HepG2 (cell line): ENCODE results near the gene ACAT1. TPM values are rescaled to one million over a fixed set of nuclear protein-coding genes. Genes with fewer than 3 reads are reported as not detected.

Experiments
- ATAC-seq: fragments of 200-7000 bp; cut with Tn5 transposase; 3 replicates; pipeline ENCODE4 v1.9.1; 2020; ENCODE audit warnings: mild to moderate bottlenecking, moderate library complexity
- BruUV-seq: library from RNA; stranded (reverse); fragments of 400-500 nt; replicated peaks from 2 replicates; lab custom pipeline; 2021; lab: Mats Ljungman, UMichigan
- CTCF ChIA-PET: fragments of 300-600 bp; formaldehyde crosslinking; extraction: SDS; loops from one replicate; lab custom pipeline; 2021; ENCODE audit warnings: low total read pairs, inconsistent platforms, low intra/inter-chr PET ratio; lab: Yijun Ruan, JAX
- POLR2A ChIA-PET: fragments of 350-600 bp; sonication (Branson Sonifier 250); formaldehyde crosslinking; loops from one replicate; lab custom pipeline; 2020; ENCODE audit warnings: antibody characterized with exemption, inconsistent platforms; lab: Yijun Ruan, JAX
- DNase-seq: peaks from one replicate; pipeline ENCODE4 v3.0.0-alpha.2; 2015; ENCODE audit warnings: low spot score
- FAIRE-seq: peaks from 3 replicates; lab custom pipeline; 2011; peaks lifted over from hg19 to GRCh38; lab: Jason Lieb, UNC
- H2AFZ ChIP-seq: one replicate; pipeline ENCODE4 v1.6.1; 2011; ENCODE audit warnings: low read length, inconsistent platforms
- H3K27ac ChIP-seq: fragments of 300-600 bp; 3 replicates; pipeline ENCODE4 v1.8.0; 2011; ENCODE audit warnings: mixed run types, mild to moderate bottlenecking, mixed read lengths, low read length, inconsistent platforms; ENCODE audit not compliant: insufficient read depth; ENCODE audit errors: extremely low read length
- H3K27me3 ChIP-seq, 2 experiments: fragments of 200-600 bp in 1 of 2; 2 replicates in 1 of 2; 3 replicates in 1 of 2; pipeline versions ENCODE4 v1.6.0 to v1.8.0; 2011; ENCODE audit warnings: low read length in 2 of 2, mild to moderate bottlenecking in 2 of 2, moderate library complexity in 2 of 2, inconsistent platforms in 1 of 2; ENCODE audit not compliant: insufficient read depth in 2 of 2, control insufficient read depth in 1 of 2
- H3K36me3 ChIP-seq, 2 experiments: fragments of 200-600 bp in 1 of 2; replicated peaks in 1 of 2; 2 replicates in 1 of 2; 3 replicates in 1 of 2; pipeline versions ENCODE4 v1.5.1 to v1.8.0; 2011; ENCODE audit warnings: low read length in 2 of 2, inconsistent platforms in 1 of 2; ENCODE audit not compliant: insufficient read depth in 2 of 2, control insufficient read depth in 1 of 2
- H3K4me1 ChIP-seq: 2 replicates; pipeline ENCODE4 v1.5.1; 2012; ENCODE audit warnings: low read length, inconsistent platforms; ENCODE audit not compliant: insufficient read depth
- H3K4me2 ChIP-seq: 2 replicates; pipeline ENCODE4 v1.6.0; 2011; ENCODE audit warnings: low read depth, low read length, inconsistent platforms
- H3K4me3 ChIP-seq, 3 experiments: fragments of 200-600 bp in 1 of 3; sonication (generic), shearing (Covaris generic) in 1 of 3; replicated peaks in 1 of 3; 2 replicates each; pipeline ENCODE4 v1.5.1; 2011 to 2016; ENCODE audit warnings: low read length in 3 of 3, inconsistent platforms in 2 of 3, low read depth in 2 of 3, mild to moderate bottlenecking in 2 of 3, control low read depth in 1 of 3, mixed read lengths in 1 of 3; ENCODE audit not compliant: insufficient read depth in 1 of 3
- H3K79me2 ChIP-seq: one replicate; pipeline ENCODE4 v1.6.1; 2011; ENCODE audit warnings: low read length, inconsistent platforms; ENCODE audit not compliant: insufficient read depth
- H3K9ac ChIP-seq: 2 replicates; pipeline ENCODE4 v1.6.0; 2011; ENCODE audit warnings: mild to moderate bottlenecking, low read depth, low read length, inconsistent platforms; ENCODE audit not compliant: insufficient read depth
- H3K9me3 ChIP-seq: 2 replicates; pipeline ENCODE4 v1.5.1; 2012; ENCODE audit warnings: mild to moderate bottlenecking, low read length
- H4K20me1 ChIP-seq: 2 replicates; pipeline ENCODE4 v1.6.0; 2011; ENCODE audit warnings: inconsistent platforms, mild to moderate bottlenecking, low read length, moderate library complexity; ENCODE audit not compliant: insufficient read depth
- CAMTA2 ChIP-seq: sonication (generic); formaldehyde crosslinking; IDR thresholded peaks from 2 replicates; pipeline ENCODE4 v1.4.0; 2020; ENCODE audit warnings: mild to moderate bottlenecking, missing genetic modification reagents, borderline replicate concordance
- CENPX ChIP-seq: sonication (generic); formaldehyde crosslinking; IDR thresholded peaks from 2 replicates; pipeline ENCODE4 v1.9.0; 2021; ENCODE audit warnings: mild to moderate bottlenecking, missing genetic modification reagents, moderate library complexity
- FOXO1 ChIP-seq: sonication (generic); formaldehyde crosslinking; IDR thresholded peaks from 2 replicates; pipeline ENCODE4 v1.4.0; 2020; ENCODE audit warnings: missing genetic modification reagents
- HIVEP1 ChIP-seq: sonication (generic); formaldehyde crosslinking; IDR thresholded peaks from 2 replicates; pipeline ENCODE4 v1.4.0; 2020; ENCODE audit warnings: mild to moderate bottlenecking, missing genetic modification reagents
- IKZF4 ChIP-seq: sonication (generic); formaldehyde crosslinking; IDR thresholded peaks from 2 replicates; pipeline ENCODE4 v1.5.1; 2020; ENCODE audit warnings: borderline replicate concordance, mild to moderate bottlenecking, low read depth, missing genetic modification reagents; ENCODE audit errors: not compliant biosample characterization
- ISX ChIP-seq: sonication (generic); formaldehyde crosslinking; conservative IDR thresholded peaks from 2 replicates; pipeline ENCODE4 v1.5.0; 2020; ENCODE audit warnings: missing genetic modification reagents
- MLLT10 ChIP-seq: sonication (generic); formaldehyde crosslinking; IDR thresholded peaks from 2 replicates; pipeline ENCODE4 v1.4.0; 2020; ENCODE audit warnings: missing genetic modification reagents
- NR1H2 ChIP-seq: sonication (generic); formaldehyde crosslinking; IDR thresholded peaks from 2 replicates; pipeline ENCODE4 v1.8.1; 2022; ENCODE audit warnings: low read depth, missing genetic modification reagents, borderline replicate concordance
- PAF1 ChIP-seq: IDR thresholded peaks from 2 replicates; pipeline ENCODE4 v1.6.1; 2016; ENCODE audit warnings: missing genetic modification reagents, missing compliant biosample characterization
- POLR2AphosphoS2 ChIP-seq: IDR thresholded peaks from 2 replicates; pipeline ENCODE4 v1.6.1; 2011; ENCODE audit warnings: low read depth, low read length, improper control_type of control experiment
- SMYD3 ChIP-seq: sonication (generic); formaldehyde crosslinking; IDR thresholded peaks from 2 replicates; pipeline ENCODE4 v1.8.1; 2023; ENCODE audit warnings: mild to moderate bottlenecking, missing genetic modification reagents
- SOX13 ChIP-seq, 3 experiments: fragments of 450-650 bp in 1 of 3; sonication (generic) in 1 of 3; formaldehyde crosslinking in 1 of 3; IDR thresholded peaks in 2 of 3; conservative IDR thresholded peaks in 1 of 3; 2 replicates each; pipeline versions ENCODE4 v1.5.0 to v1.6.1; 2016 to 2020; ENCODE audit warnings: antibody characterized with exemption in 1 of 3, mild to moderate bottlenecking in 1 of 3, missing compliant biosample characterization in 1 of 3, missing genetic modification reagents in 1 of 3, moderate library complexity in 1 of 3
- SYNCRIP ChIP-seq: fragments of 200-400 bp; formaldehyde crosslinking; IDR thresholded peaks from 2 replicates; pipeline ENCODE4 v1.6.1; 2018; ENCODE audit warnings: mild to moderate bottlenecking, low read depth, low read length; ENCODE audit not compliant: insufficient read depth
- TRAFD1 ChIP-seq: sonication (generic); formaldehyde crosslinking; IDR thresholded peaks from 2 replicates; pipeline ENCODE4 v1.5.1; 2020; ENCODE audit warnings: missing genetic modification reagents, mild to moderate bottlenecking, borderline replicate concordance
- ZNF292 ChIP-seq: sonication (generic); formaldehyde crosslinking; IDR thresholded peaks from 2 replicates; pipeline ENCODE4 v1.8.1; 2022; ENCODE audit warnings: mild to moderate bottlenecking, low read depth, missing genetic modification reagents, borderline replicate concordance
- ZNF362 ChIP-seq: sonication (generic); formaldehyde crosslinking; IDR thresholded peaks from 2 replicates; pipeline ENCODE4 v1.4.0; 2020; ENCODE audit warnings: missing genetic modification reagents, mild to moderate bottlenecking, borderline replicate concordance
- ZNF382 ChIP-seq: sonication (generic); formaldehyde crosslinking; IDR thresholded peaks from 2 replicates; pipeline ENCODE4 v1.5.0; 2020; ENCODE audit warnings: missing genetic modification reagents, mild to moderate bottlenecking, borderline replicate concordance
- ZNF546 ChIP-seq: sonication (generic); formaldehyde crosslinking; conservative IDR thresholded peaks from 2 replicates; pipeline ENCODE4 v1.8.1; 2023; ENCODE audit warnings: mild to moderate bottlenecking, missing genetic modification reagents
- ZNF580 ChIP-seq: IDR thresholded peaks from 2 replicates; pipeline ENCODE4 v1.6.1; 2016; ENCODE audit warnings: low read depth, borderline replicate concordance
- ZNF780A ChIP-seq: sonication (generic); formaldehyde crosslinking; IDR thresholded peaks from 2 replicates; pipeline ENCODE4 v1.8.0; 2022; ENCODE audit warnings: mild to moderate bottlenecking, missing genetic modification reagents, moderate library complexity
- ZNF782 ChIP-seq: sonication (generic); formaldehyde crosslinking; IDR thresholded peaks from 2 replicates; pipeline ENCODE4 v1.4.0; 2020; ENCODE audit warnings: missing genetic modification reagents, mild to moderate bottlenecking, borderline replicate concordance
- WGBS: methylation state at CpG from one replicate; pipeline ENCODE4 v1.1.6; 2017; ENCODE audit warnings: low lambda C conversion rate; 5-methylcytosine and 5-hydroxymethylcytosine counted together
- in situ Hi-C: cut with HindIII; loops from 2 replicates; pipeline ENCODE4 v1.10.0; 2017; ENCODE audit warnings: low pct_unique_long_range_greater_than_20kb; ENCODE audit not compliant: extremely low pct_ligation_motif_present
- intact Hi-C: fragments of 100-400 bp; cut with micrococcal nuclease; formaldehyde crosslinking; loops from one replicate; pipeline ENCODE4 v1.10.0; 2022; ENCODE audit not compliant: unreplicated experiment
- polyA plus RNA-seq, 8 experiments: library from polyadenylated mRNA; depleted of rRNA in 3 of 8; stranded (reverse) in 7 of 8; unstranded in 1 of 8; fragments of >200 nt; fragmentation: Illumina TruSeq in 4 of 8; extraction: Trizol in 4 of 8; gene quantifications; 2 replicates each; pipeline versions ENCODE4 v1.2.1 to v1.2.3, GENCODE V29; 2011 to 2016; ENCODE audit warnings: low read depth in 4 of 8, missing spikeins in 1 of 8, mixed read lengths in 1 of 8; ENCODE audit not compliant: insufficient read depth in 1 of 8
- total RNA-seq, 5 experiments: library from RNA; depleted of rRNA; stranded (reverse); fragments of >200 nt; fragmentation: Illumina TruSeq; extraction: Trizol; gene quantifications; 2 replicates each; pipeline ENCODE4 v1.2.3, GENCODE V29; 2016; ENCODE audit warnings: low read depth in 1 of 5

The ACAT1 gene
- total and polyA plus RNA-seq, 2 of the 13 experiments (the other 11 are each of a cell fraction or from before 2014, with no cell fraction given) = 103 to 165 TPM

GRCh38 chr11:108177570-108177969 lies 56.2 kb downstream of the ACAT1 start:
- no TSS peak for BruUV-seq
- Histone ChIP-seq H3K9me3 (no peaks in the 10 kb centered on the region), H3K9ac (no peak overlapping the region), H3K27me3 (no peaks in the 10 kb centered on the region), H3K4me2 (no peak overlapping the region), H3K36me3 (peaks cover 0 to 28% of the 10 kb centered on the region in 2 experiments; a peak in 4 of 5 replicates), H4K20me1 (no peaks in the 10 kb centered on the region), H3K79me2 (no peaks in the 10 kb centered on the region), H3K4me3 (no peak overlapping the region), H2AFZ (no peak overlapping the region), H3K27ac (peak overlapping the region; percentile 30), H3K4me1 (peaks cover 12% of the 10 kb centered on the region)
- FAIRE-seq (no peak), DNase-seq (peak; percentile 40), ATAC-seq (peak; percentile 77)
- in situ Hi-C loops = no loop called here
- 75% methylated on average over 5 of the region's 5 CpGs for WGBS
- ChIA-PET POLR2A (no interaction called here), CTCF (no interaction called here)
- intact Hi-C loops = no loop called here
- no peak for TF ChIP-seq IKZF4 (CRISPR knock-in tag)
- no peak for TF ChIP-seq ZNF546
- no peak for TF ChIP-seq ZNF780A (CRISPR knock-in tag)
- TF ChIP-seq ZNF362 = no peak
- no peak for TF ChIP-seq POLR2AphosphoS2
- TF ChIP-seq CENPX (CRISPR knock-in tag) = no peak
- no peak for TF ChIP-seq HIVEP1
- no peak for TF ChIP-seq ZNF382 (CRISPR knock-in tag)
- no peak for TF ChIP-seq FOXO1 (CRISPR knock-in tag)
- TF ChIP-seq TRAFD1 = no peak
- TF ChIP-seq SOX13 (IDR thresholded peaks at IDR 0.05) = no peak
- TF ChIP-seq SOX13 (CRISPR knock-in tag; conservative IDR thresholded peaks at IDR 0.05 in 1 of 2, IDR thresholded peaks at IDR 0.05 in 1 of 2) = peak in 1 of 2 experiments; percentile 26; a peak in 1 of 4 replicates
- no peak for TF ChIP-seq PAF1 (CRISPR knock-in tag)
- no peak for TF ChIP-seq ZNF292 (CRISPR knock-in tag)
- TF ChIP-seq SYNCRIP = no peak
- TF ChIP-seq ZNF580 = no peak
- no peak for TF ChIP-seq ZNF782
- no peak for TF ChIP-seq MLLT10 (CRISPR knock-in tag)
- TF ChIP-seq CAMTA2 (CRISPR knock-in tag) = no peak
- TF ChIP-seq SMYD3 (CRISPR knock-in tag) = no peak
- no peak for TF ChIP-seq NR1H2
- TF ChIP-seq ISX = no peak
